ENCODE results near the gene FAM13B.
"Not testable (repeated sequence)": the region's sequence is repeated elsewhere in the genome, so short reads cannot be mapped to it uniquely, and the experiment has no call there.

Gene FAM13B

GRCh38 chr5:138033907-138034306 is 1.0 kb upstream of the FAM13B start:
- no peak for DNase-seq

- no peak for DNase-seq
Measured at GRCh38 chr5:138033386-138033808, 518 bp upstream of the FAM13B start.

- no peak for DNase-seq
Measured at GRCh38 chr5:138032028-138032571, 779 bp downstream of the FAM13B start.

- no peak for DNase-seq
Measured at GRCh38 chr5:138029944-138030343, 2.9 kb downstream of the FAM13B start.

GRCh38 chr5:138029501-138029900 is 3.4 kb downstream of the FAM13B start:
- DNase-seq, result no peak

- DNase-seq, result no peak
Measured at GRCh38 chr5:138028971-138029365, 3.9 kb downstream of the FAM13B start.

GRCh38 chr5:138028262-138028970 is 4.5 kb downstream of the FAM13B start:
- not testable (repeated sequence) for DNase-seq

- not testable (repeated sequence) for DNase-seq
Measured at GRCh38 chr5:138026793-138027192, 6.1 kb downstream of the FAM13B start.

- no peak for DNase-seq
Measured at GRCh38 chr5:138025285-138025684, 7.6 kb downstream of the FAM13B start.

- no peak for DNase-seq
Measured at GRCh38 chr5:138024117-138024516, 8.8 kb downstream of the FAM13B start.

- DNase-seq, result no peak
Measured at GRCh38 chr5:138022912-138023311, 10.0 kb downstream of the FAM13B start.

GRCh38 chr5:138021771-138022170 is 11.1 kb downstream of the FAM13B start:
- no peak for DNase-seq

- no peak for DNase-seq
Measured at GRCh38 chr5:138018849-138019248, 14.0 kb downstream of the FAM13B start.

- DNase-seq, result no peak
Measured at GRCh38 chr5:138015916-138016315, 17.0 kb downstream of the FAM13B start.

GRCh38 chr5:138011991-138012390 is 20.9 kb downstream of the FAM13B start:
- no peak for DNase-seq

- DNase-seq, result no peak
Measured at GRCh38 chr5:138000102-138000723, 32.7 kb downstream of the FAM13B start.

- no peak for DNase-seq
Measured at GRCh38 chr5:137997726-137998213, 35.1 kb downstream of the FAM13B start.

- DNase-seq, result no peak
Measured at GRCh38 chr5:137995749-137996128, 37.1 kb downstream of the FAM13B start.

- DNase-seq, result no peak
Measured at GRCh38 chr5:137995077-137995748, 37.7 kb downstream of the FAM13B start.

- DNase-seq, result no peak
Measured at GRCh38 chr5:137994556-137994955, 38.3 kb downstream of the FAM13B start.

GRCh38 chr5:137989419-137989818 is 43.5 kb downstream of the FAM13B start:
- DNase-seq, result no peak

- DNase-seq, result no peak
Measured at GRCh38 chr5:137975208-137975607, 57.7 kb downstream of the FAM13B start.

- DNase-seq, result not testable (repeated sequence)
Measured at GRCh38 chr5:137970384-137970783, 62.5 kb downstream of the FAM13B start.

GRCh38 chr5:137960819-137961218 is 72.1 kb downstream of the FAM13B start:
- DNase-seq, result no peak

Measured in NCI-H82 (cell line).